WI38 (cell line): Measurements from ENCODE around the gene SS18L1.

Source experiments
- H3K4me3 ChIP-seq: 2 replicates; pipeline ENCODE4 v1.5.1; 2011; ENCODE audit warnings: low read depth, mild to moderate bottlenecking, control low read depth, low read length
- CTCF ChIP-seq: IDR thresholded peaks from 2 replicates; pipeline ENCODE4 v1.5.1; 2012; ENCODE audit warnings: low read depth, mild to moderate bottlenecking, control low read depth, low read length

The SS18L1 gene

GRCh38 chr20:62208061-62208794, 64.7 kb downstream of the SS18L1 start:
- H3K4me3 ChIP-seq = no peak overlapping the region
- no peak for TF ChIP-seq CTCF

GRCh38 chr20:62208795-62209755, 65.5 kb downstream of the SS18L1 start:
- TF ChIP-seq CTCF = 0 out of 2 replicates have a peak, but pooled peaks have one; percentile 5
- H3K4me3 ChIP-seq = no peak overlapping the region

GRCh38 chr20:62209850-62210495, 66.4 kb downstream of the SS18L1 start:
- no peak overlapping the region for H3K4me3 ChIP-seq
- TF ChIP-seq CTCF = no peak

- no peak overlapping the region for H3K4me3 ChIP-seq
- no peak for TF ChIP-seq CTCF
These were observed 66.9 kb downstream of the SS18L1 start for GRCh38 chr20:62210496-62210855.

- TF ChIP-seq CTCF = no peak
- no peak overlapping the region for H3K4me3 ChIP-seq
These were observed 67.6 kb downstream of the SS18L1 start for GRCh38 chr20:62211216-62211615.

GRCh38 chr20:62211769-62212288, 68.3 kb downstream of the SS18L1 start:
- H3K4me3 ChIP-seq = no peak overlapping the region
- no peak for TF ChIP-seq CTCF
